Measurements from ENCODE around the gene TRPM4.
"Not testable (repeated sequence)": the region's sequence is repeated elsewhere in the genome, so short reads cannot be mapped to it uniquely, and the experiment has no call there.

DNA sequence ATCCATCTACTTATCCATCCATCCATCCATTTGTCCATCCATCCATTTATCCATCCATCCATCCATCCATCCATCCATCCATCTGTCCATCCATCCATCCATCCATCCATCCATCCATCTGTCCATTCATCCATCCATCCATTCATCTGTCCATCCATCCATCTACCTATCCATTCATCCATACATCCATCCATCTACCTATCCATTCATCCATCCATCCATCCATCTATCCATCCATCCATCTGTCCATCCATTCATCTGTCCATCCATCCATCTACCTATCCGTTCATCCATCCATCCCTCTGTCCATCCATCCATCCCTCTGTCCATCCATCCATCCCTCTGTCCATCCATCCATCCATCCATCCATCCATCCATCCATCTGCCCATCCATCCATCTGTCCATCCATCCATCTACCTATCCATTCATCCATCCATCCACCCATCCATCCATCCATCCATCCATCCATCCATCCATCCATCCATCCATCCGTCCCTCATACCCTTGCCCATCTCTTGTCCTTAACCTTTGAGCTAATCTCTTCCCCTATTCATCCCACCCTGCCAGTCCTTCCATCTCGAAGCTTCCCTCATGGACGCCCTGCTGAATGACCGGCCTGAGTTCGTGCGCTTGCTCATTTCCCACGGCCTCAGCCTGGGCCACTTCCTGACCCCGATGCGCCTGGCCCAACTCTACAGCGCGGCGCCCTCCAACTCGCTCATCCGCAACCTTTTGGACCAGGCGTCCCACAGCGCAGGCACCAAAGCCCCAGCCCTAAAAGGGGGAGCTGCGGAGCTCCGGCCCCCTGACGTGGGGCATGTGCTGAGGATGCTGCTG is 24.6 kb downstream of the TRPM4 start:
- TF ChIP-seq EZH2phosphoT487 (IDR thresholded peaks at IDR 0.05; ENCODE audit: low read depth, severe bottlenecking, unreplicated experiment); EZH2 (IDR thresholded peaks at IDR 0.05; ENCODE audit: borderline replicate concordance): not testable (repeated sequence)
- TF ChIP-seq, protein P1, sequence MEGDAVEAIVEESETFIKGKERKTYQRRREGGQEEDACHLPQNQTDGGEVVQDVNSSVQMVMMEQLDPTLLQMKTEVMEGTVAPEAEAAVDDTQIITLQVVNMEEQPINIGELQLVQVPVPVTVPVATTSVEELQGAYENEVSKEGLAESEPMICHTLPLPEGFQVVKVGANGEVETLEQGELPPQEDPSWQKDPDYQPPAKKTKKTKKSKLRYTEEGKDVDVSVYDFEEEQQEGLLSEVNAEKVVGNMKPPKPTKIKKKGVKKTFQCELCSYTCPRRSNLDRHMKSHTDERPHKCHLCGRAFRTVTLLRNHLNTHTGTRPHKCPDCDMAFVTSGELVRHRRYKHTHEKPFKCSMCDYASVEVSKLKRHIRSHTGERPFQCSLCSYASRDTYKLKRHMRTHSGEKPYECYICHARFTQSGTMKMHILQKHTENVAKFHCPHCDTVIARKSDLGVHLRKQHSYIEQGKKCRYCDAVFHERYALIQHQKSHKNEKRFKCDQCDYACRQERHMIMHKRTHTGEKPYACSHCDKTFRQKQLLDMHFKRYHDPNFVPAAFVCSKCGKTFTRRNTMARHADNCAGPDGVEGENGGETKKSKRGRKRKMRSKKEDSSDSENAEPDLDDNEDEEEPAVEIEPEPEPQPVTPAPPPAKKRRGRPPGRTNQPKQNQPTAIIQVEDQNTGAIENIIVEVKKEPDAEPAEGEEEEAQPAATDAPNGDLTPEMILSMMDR (IDR thresholded peaks at IDR 0.05; ENCODE audit: poor library complexity) = not testable (repeated sequence)

Data from hepatocyte (in vitro differentiated cells).